Muscle layer of colon (tissue), 2 donors: ENCODE results near the gene MBP.

Experiments
- H3K27ac ChIP-seq: one replicate; pipeline ENCODE4 v1.7.0; 2013; ENCODE audit warnings: low read depth, mild to moderate bottlenecking, low read length, moderate library complexity
- H3K27me3 ChIP-seq, 2 donors: one replicate each; pipeline ENCODE4 v1.7.0; 2013; ENCODE audit warnings: low read length in 2 of 2, mild to moderate bottlenecking in 2 of 2; ENCODE audit not compliant: insufficient read depth in 2 of 2, control insufficient read depth in 1 of 2
- H3K36me3 ChIP-seq: one replicate; pipeline ENCODE4 v1.7.0; 2013; ENCODE audit warnings: mild to moderate bottlenecking, low read length; ENCODE audit not compliant: insufficient read depth
- H3K4me1 ChIP-seq: one replicate; pipeline ENCODE4 v1.7.0; 2013; ENCODE audit warnings: mild to moderate bottlenecking, low read length; ENCODE audit not compliant: insufficient read depth
- H3K4me3 ChIP-seq, 2 donors: one replicate each; pipeline ENCODE4 v1.7.0; 2013; ENCODE audit warnings: low read length in 2 of 2, low read depth in 1 of 2, mild to moderate bottlenecking in 1 of 2, moderate library complexity in 1 of 2
- H3K9ac ChIP-seq: one replicate; pipeline ENCODE4 v1.7.0; 2013; ENCODE audit warnings: low read length
- H3K9me3 ChIP-seq: one replicate; pipeline ENCODE4 v1.7.0; 2013; ENCODE audit warnings: mild to moderate bottlenecking, low read length
- donor health status: abdominal sarcoma.
- donor health status: Adenocarcinoma of cecum.

The MBP gene

DNA sequence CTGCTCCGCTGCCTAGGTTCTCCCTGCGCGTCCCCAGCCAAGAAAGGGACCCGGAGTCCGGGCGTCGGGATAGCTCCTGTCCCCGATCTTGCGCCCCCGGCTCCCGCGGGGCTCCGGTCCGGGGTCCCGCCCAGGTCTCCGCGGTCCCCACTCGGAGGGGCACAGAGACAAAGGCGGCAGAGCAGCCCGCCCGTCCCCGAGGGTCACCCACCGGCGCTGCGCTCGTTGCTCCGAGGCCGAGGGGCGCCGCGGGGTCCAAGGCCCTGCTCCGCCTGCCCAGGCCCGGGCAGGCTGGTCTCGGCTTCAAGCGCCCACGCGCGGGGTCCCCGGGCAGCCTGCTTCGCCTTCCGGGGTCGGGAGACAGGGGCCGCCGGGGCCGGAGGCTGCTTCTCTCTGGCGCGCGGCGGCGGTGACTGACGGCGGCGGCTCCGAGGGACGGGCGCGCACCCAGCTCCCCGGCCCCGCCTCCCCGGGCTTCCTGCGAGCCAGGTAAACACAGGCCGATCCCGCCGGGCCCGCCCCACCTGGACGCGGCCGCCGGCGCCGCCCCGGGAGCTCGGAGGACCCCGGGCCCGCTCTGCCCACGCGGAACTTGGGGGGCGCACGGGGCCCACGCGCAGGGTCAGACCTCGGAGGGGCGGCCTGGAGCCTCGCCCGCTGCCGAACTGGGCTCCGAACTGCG, at the start of gene MBP:
Gene MBP, minus strand, starts transcription at position 415 of the 682 bp plus-strand sequence. CDS start 27,522 bp downstream, outside the sequence.
- H3K27me3 ChIP-seq = peaks cover 8 to 31% of the 10 kb centered on the region in 2 donors
- H3K27ac ChIP-seq = peak within 1 kb of the TSS; percentile 77
- peaks cover 18% of the 10 kb centered on the region for H3K4me1 ChIP-seq
- no peaks in the 10 kb centered on the region for H3K36me3 ChIP-seq
- no peak within 1 kb of the TSS for H3K9ac ChIP-seq
- peaks cover 5% of the 10 kb centered on the region for H3K9me3 ChIP-seq
- H3K4me3 ChIP-seq = peak within 1 kb of the TSS; percentile 54 to 56

DNA sequence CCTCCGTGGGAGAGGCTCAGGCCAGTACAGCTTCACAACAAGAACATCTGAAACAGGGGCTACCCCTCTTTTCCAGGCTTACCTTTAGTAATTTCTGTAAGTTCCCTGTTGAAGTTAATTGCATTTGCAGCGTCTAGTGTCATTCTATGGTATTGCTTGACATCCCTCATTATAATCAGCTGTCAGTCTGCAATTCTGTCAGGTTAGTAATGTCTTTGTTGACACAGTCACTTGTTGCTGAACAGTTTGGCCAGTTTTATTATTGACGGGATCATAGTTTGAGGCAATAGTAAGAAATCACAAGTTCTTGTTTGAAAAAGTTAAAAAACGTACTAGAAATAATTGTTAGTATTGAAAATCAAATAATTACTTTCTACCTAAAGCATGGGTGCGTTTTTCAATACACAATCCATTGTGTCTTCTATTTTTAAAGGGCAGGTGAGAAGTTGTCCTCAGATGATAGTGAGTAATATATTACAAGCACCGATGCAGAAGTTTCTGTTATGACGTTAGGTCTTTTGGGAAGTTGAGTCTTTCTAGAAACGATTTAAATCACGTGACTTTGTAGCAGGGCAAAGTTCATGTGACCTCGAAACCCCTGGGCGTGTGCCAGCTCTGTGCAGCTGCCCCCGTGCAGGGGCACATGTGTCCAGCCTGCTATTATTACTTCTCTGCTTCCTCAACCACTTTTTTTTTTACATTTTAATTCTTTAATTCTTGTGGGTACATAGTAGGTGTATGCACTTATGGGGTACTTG, 49.5 kb upstream of the MBP start:
- H3K4me1 ChIP-seq = no peaks in the 10 kb centered on the region
- H3K27ac ChIP-seq = no peak overlapping the region
- H3K9ac ChIP-seq = no peak overlapping the region
- H3K27me3 ChIP-seq = no peaks in the 10 kb centered on the region
- H3K36me3 ChIP-seq = no peaks in the 10 kb centered on the region
- H3K4me3 ChIP-seq = no peak overlapping the region
- no peaks in the 10 kb centered on the region for H3K9me3 ChIP-seq

DNA sequence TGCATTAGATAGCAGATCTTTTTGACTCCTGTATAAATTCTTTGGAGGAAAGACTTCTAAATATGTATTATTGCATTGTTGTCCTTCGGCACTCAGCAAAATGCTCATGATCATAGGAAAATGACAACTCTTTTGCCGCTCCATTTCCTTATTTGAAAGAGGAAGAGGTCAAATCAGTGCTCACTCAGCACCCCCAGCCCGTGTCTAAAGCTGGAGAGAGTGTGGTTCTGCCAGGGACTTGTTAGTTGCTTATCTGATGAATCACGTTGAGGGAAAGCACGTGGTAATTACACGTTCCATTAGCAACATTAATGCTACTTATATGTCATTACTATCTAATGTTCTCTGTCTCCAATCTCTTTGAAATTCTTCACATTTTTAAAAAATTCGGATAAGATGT, 46.0 kb upstream of the MBP start:
- Histone ChIP-seq H3K9me3 (no peaks in the 10 kb centered on the region), H3K4me3 (no peak overlapping the region), H3K27ac (no peak overlapping the region), H3K36me3 (no peaks in the 10 kb centered on the region), H3K9ac (no peak overlapping the region), H3K27me3 (no peaks in the 10 kb centered on the region), H3K4me1 (no peaks in the 10 kb centered on the region)

DNA sequence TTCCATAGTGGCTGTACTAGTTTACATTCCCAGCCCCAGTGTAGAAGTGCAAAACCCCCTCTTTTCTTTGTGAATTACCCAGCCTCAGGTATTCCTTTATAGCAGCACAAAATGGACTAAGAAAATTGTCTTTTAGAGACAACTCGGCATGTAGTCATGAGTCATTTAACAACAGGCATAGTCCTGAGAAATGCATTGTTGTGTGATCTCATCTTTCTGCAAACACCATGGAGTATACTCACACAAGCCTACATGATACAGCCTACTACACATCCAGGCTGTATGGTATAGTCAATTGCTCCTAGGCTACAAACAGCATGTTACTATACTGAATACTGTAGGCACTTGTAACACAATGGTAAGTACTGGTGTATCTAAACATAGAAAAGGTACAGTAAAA, 44.4 kb upstream of the MBP start:
- Histone ChIP-seq H3K4me1 (no peaks in the 10 kb centered on the region), H3K27me3 (no peaks in the 10 kb centered on the region), H3K27ac (no peak overlapping the region), H3K9me3 (no peaks in the 10 kb centered on the region), H3K36me3 (no peaks in the 10 kb centered on the region), H3K4me3 (no peak overlapping the region), H3K9ac (no peak overlapping the region)

DNA sequence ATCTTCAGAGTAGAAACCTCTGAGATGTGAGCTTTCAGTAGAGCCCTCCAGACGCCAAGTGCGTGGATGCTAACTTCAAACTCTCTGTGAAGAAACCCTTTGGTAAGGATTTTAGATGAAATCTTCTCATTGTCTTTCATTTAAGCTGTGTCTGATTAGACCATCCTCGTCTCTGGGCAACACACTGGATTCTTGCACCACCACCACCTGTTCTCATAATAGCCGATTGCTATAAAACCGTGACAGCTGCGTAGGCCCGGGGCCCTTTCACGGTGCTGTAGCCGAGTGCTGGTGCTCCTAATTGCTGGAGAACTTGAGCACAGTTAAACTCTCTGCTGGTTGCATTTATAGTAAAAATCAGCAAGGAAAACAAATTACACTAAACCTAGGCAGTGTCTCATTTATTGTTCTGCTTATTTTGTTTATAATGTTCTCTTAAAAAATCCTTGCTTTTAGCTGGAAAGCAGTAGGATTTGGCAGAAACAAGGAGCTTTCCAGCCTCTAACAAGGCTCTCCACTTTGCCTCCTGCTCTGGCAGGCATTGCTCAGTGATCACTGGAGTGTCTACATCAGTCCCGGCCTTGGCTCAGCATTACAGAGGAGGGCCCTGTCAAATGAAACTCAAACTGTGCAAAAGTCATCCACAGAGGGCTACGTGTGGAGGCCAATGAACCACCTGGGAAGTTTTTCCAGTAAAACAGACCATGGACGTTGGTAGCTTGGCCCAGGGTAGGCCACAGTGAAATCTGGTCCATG, 40.9 kb upstream of the MBP start:
- Histone ChIP-seq H3K9ac (no peak overlapping the region), H3K4me3 (no peak overlapping the region), H3K36me3 (no peaks in the 10 kb centered on the region)

DNA sequence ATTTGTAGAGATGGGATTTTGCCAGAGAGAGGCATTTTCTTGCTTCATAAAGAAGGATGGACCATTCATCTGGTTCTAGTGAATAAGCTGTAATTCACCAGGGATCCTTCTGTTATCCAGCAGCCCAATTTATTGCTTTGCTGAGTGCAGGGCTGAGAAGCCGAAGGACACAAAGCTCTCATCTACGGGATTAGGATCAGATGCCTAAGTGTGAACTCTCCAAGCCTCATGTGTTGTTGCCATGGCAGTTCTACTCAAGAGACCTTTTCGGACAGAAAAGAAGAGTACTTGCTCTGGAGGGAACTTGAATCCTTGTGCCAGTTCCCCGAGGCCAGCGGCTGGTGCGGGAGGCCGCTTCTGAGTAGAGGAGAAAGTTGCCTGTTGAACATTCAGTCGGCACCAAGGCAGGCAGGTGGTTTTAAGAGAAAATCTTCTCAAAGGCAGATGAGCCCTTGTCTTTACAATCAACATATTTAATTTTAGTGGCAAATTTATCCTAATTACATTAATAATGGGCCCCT, 38.4 kb upstream of the MBP start:
- no peaks in the 10 kb centered on the region for H3K36me3 ChIP-seq
- H3K27me3 ChIP-seq = no peaks in the 10 kb centered on the region
- no peak overlapping the region for H3K27ac ChIP-seq
- no peak overlapping the region for H3K9ac ChIP-seq
- H3K4me3 ChIP-seq = no peak overlapping the region
- H3K4me1 ChIP-seq = no peaks in the 10 kb centered on the region
- no peaks in the 10 kb centered on the region for H3K9me3 ChIP-seq

More for the DNA sequence above, 40.9 kb upstream of the MBP start:
- Histone ChIP-seq H3K27ac (no peak overlapping the region), H3K4me1 (no peaks in the 10 kb centered on the region), H3K9me3 (no peaks in the 10 kb centered on the region), H3K27me3 (no peaks in the 10 kb centered on the region)

DNA sequence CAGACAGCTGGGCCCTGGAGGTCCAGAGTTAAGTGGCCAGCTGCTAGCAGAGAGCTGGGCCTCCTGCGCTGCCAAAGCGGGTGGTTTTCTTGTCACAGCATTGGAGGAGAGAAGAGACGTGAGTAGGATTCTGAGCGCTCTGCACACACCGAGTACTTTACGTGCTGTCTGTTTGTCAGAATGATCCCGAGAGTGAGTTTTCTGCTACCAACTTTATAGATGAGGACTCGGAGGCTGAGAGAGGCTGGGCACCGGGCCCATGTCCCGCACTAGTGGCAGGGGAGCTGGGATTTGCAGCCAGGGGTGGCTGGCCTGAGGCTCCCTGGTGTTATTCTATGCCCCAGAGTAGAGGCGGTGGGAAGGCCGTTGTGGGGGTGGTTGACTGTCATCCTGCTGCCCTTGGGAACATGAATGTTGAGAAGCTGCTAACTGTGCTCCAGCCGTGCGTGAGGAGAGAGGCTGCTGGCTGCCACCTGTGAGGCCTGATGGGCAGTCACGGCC, 36.3 kb upstream of the MBP start:
- no peak overlapping the region for H3K27ac ChIP-seq
- no peaks in the 10 kb centered on the region for H3K9me3 ChIP-seq
- H3K9ac ChIP-seq = no peak overlapping the region
- no peaks in the 10 kb centered on the region for H3K36me3 ChIP-seq
- no peak overlapping the region for H3K4me3 ChIP-seq
- H3K27me3 ChIP-seq = peaks cover 0 to 3% of the 10 kb centered on the region in 2 donors
- H3K4me1 ChIP-seq = no peaks in the 10 kb centered on the region

DNA sequence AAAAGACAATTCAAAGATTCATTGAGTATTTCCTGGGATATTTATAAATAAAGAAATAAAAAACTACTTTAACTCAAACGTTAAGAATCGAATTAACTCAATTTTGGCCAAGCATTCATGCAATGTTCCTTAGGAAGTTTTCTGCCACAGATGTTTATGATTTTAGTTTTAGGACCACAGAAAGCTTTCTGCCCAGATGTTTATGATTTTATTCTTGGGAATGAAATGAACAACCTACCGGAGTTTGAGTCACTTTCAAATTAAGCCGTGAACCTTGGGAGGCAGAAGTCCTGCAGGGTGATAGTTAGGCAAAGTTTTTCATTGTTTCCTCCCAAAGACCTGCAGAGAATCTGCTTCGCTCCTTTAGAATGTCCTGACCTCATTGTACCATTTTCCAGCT, 34.7 kb upstream of the MBP start:
- Histone ChIP-seq H3K27me3 (peaks cover 0 to 3% of the 10 kb centered on the region in 2 donors), H3K4me1 (no peaks in the 10 kb centered on the region), H3K9ac (no peak overlapping the region), H3K9me3 (no peaks in the 10 kb centered on the region), H3K27ac (no peak overlapping the region), H3K4me3 (no peak overlapping the region), H3K36me3 (no peaks in the 10 kb centered on the region)

DNA sequence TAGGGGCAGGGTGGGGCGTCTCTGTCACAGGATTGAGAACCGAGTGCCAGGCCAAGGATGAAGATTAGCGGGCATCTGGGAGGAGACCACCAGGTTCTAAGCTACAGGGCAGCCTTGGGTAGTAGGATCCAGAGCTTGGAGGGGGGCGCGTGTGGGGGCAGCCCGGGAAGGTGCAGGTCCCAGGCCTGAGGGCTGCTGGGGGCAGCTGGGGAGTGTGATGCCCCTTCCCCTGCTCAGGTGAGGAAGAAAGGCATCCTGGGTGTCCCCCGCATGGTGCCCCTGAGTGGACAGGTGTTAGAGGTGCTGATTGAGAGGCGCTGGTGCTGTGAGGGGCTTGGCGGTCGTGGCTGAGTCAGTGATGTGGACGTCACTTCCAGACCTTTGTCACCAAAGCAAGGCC, 33.9 kb upstream of the MBP start:
- Histone ChIP-seq H3K36me3 (no peaks in the 10 kb centered on the region), H3K27me3 (peaks cover 0 to 3% of the 10 kb centered on the region in 2 donors), H3K4me1 (no peaks in the 10 kb centered on the region), H3K9me3 (no peaks in the 10 kb centered on the region), H3K27ac (no peak overlapping the region), H3K9ac (no peak overlapping the region), H3K4me3 (no peak overlapping the region)

DNA sequence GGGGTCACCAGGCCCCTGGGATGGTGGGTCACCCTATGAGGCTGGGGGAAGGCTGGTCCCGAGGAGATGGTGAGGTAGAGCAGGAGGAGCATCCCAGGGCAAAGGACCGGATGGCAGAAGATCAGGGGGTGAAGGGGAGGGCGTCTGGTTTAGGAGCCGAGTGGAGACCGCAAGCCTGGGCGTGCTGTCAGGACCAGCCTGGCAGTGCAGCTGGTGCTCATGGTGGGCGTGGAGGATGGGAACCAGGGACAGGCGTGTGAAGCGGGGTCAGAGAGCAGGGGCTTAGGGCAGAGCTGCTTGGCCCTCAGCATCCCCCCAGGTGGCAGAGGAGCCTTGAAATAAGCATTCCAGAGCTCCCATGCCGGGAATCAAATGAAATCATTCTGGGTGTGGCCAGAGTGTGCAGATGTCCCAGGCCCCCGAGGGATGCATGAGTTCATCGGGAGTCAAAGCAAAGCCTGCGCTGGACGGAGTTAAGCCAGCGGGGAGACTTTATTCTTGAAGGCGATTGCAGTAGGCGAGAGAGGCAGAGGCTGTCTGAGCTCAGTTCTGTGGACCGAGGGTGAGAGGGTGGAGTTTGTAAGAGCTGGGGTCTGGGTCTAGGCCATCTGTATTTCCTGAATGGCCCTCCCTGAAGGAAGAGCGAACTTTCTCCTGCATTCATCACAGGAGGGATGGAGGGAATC, 33.1 kb upstream of the MBP start:
- H3K4me1 ChIP-seq = no peaks in the 10 kb centered on the region
- H3K9ac ChIP-seq = no peak overlapping the region
- H3K36me3 ChIP-seq = no peaks in the 10 kb centered on the region
- peaks cover 0 to 3% of the 10 kb centered on the region in 2 donors for H3K27me3 ChIP-seq
- no peak overlapping the region for H3K27ac ChIP-seq
- H3K9me3 ChIP-seq = no peaks in the 10 kb centered on the region
- H3K4me3 ChIP-seq = no peak overlapping the region
